Sigmoid colon (tissue), 4 donors: ENCODE results near the gene ARTN.

Source experiments
- CTCF ChIP-seq, 4 experiments: fragments of 450-650 bp in 3 of 4; fragments of 200-600 bp in 1 of 4; IDR thresholded peaks; one replicate each; pipeline ENCODE4 v1.5.1; 2016 to 2019; ENCODE audit warnings: antibody characterized with exemption in 4 of 4, mild to moderate bottlenecking in 3 of 4, moderate library complexity in 2 of 4
- EP300 ChIP-seq, 4 donors: sonication (generic); formaldehyde crosslinking; IDR thresholded peaks; one replicate each; pipeline ENCODE4 v1.6.1; 2017; ENCODE audit warnings: antibody characterized with exemption in 4 of 4

- TF ChIP-seq CTCF (IDR thresholded peaks at IDR 0.05) (no peak), EP300 (IDR thresholded peaks at IDR 0.05) (no peak)
Measured at GRCh38 chr1:43947061-43947873, 13.7 kb downstream of the ARTN start.
